Keratinocyte (primary cell): ENCODE measurements around the gene RALGPS1. TPM values are rescaled to one million over a fixed set of nuclear protein-coding genes. Genes with fewer than 3 reads are reported as not detected.

Source experiments
- DNase-seq: peaks from one replicate; pipeline ENCODE4 v3.0.0-alpha.2; 2011; ENCODE audit warnings: low read depth, missing footprints, low spot score
- FAIRE-seq: peaks from 2 replicates; lab custom pipeline; 2011; peaks lifted over from hg19 to GRCh38; lab: Jason Lieb, UNC
- H2AFZ ChIP-seq: 2 replicates; pipeline ENCODE4 v1.6.0; 2012; ENCODE audit warnings: low read length, control low read depth, inconsistent platforms; ENCODE audit not compliant: control insufficient read depth
- H3K27ac ChIP-seq: 2 replicates; pipeline ENCODE4 v1.5.1; 2011; ENCODE audit warnings: low read length; ENCODE audit not compliant: control insufficient read depth, insufficient read depth
- H3K27me3 ChIP-seq: 3 replicates; pipeline ENCODE4 v1.6.0; 2011; ENCODE audit warnings: low read length; ENCODE audit not compliant: control insufficient read depth, insufficient read depth; ENCODE audit errors: extremely low read depth
- H3K36me3 ChIP-seq, 2 experiments: 2 replicates in 1 of 2; 3 replicates in 1 of 2; pipeline ENCODE4 v1.5.1; 2011; ENCODE audit warnings: low read length in 2 of 2, mild to moderate bottlenecking in 1 of 2; ENCODE audit not compliant: control insufficient read depth in 2 of 2, insufficient read depth in 2 of 2; ENCODE audit errors: extremely low read depth in 1 of 2
- H3K4me1 ChIP-seq: 3 replicates; pipeline ENCODE4 v1.5.1; 2011; ENCODE audit warnings: low read length; ENCODE audit not compliant: control insufficient read depth, insufficient read depth; ENCODE audit errors: extremely low read depth
- H3K4me2 ChIP-seq: 3 replicates; pipeline ENCODE4 v1.6.0; 2011; ENCODE audit warnings: low read depth, low read length; ENCODE audit not compliant: control insufficient read depth, insufficient read depth; ENCODE audit errors: extremely low read depth
- H3K4me3 ChIP-seq, 3 experiments: fragments of 200-600 bp in 1 of 3; sonication (generic) in 1 of 3; 2 replicates in 2 of 3; 3 replicates in 1 of 3; pipeline ENCODE4 v1.5.1; 2011 to 2016; ENCODE audit warnings: low read length in 3 of 3, mild to moderate bottlenecking in 3 of 3, control low read depth in 2 of 3, inconsistent platforms in 1 of 3, low read depth in 1 of 3, mixed read lengths in 1 of 3, mixed run types in 1 of 3, moderate library complexity in 1 of 3; ENCODE audit not compliant: control insufficient read depth in 2 of 3, insufficient read depth in 2 of 3; ENCODE audit errors: extremely low read depth in 1 of 3
- H3K79me2 ChIP-seq: 2 replicates; pipeline ENCODE4 v1.6.0; 2012; ENCODE audit warnings: low read length; ENCODE audit not compliant: control insufficient read depth, insufficient read depth
- H3K9ac ChIP-seq: 3 replicates; pipeline ENCODE4 v1.6.0; 2011; ENCODE audit warnings: low read length; ENCODE audit not compliant: control insufficient read depth, insufficient read depth; ENCODE audit errors: extremely low read depth
- H3K9me1 ChIP-seq: 3 replicates; pipeline ENCODE4 v1.6.0; 2011; ENCODE audit warnings: low read length; ENCODE audit not compliant: control insufficient read depth, insufficient read depth; ENCODE audit errors: extremely low read depth
- H3K9me3 ChIP-seq: 2 replicates; pipeline ENCODE4 v1.5.1; 2012; ENCODE audit warnings: low read depth, low read length; ENCODE audit not compliant: control insufficient read depth
- H4K20me1 ChIP-seq: 3 replicates; pipeline ENCODE4 v1.6.0; 2011; ENCODE audit warnings: low read length; ENCODE audit not compliant: control insufficient read depth, insufficient read depth; ENCODE audit errors: extremely low read depth
- CTCF ChIP-seq, 3 experiments: IDR thresholded peaks in 1 of 3; conservative IDR thresholded peaks in 1 of 3; optimal IDR thresholded peaks in 1 of 3; 2 replicates in 2 of 3; 3 replicates in 1 of 3; pipeline versions ENCODE3 to v1.5.1; 2011; ENCODE audit warnings: low read length in 3 of 3, mild to moderate bottlenecking in 3 of 3, moderate library complexity in 2 of 3, control low read depth in 1 of 3, inconsistent platforms in 1 of 3; ENCODE audit not compliant: insufficient read depth in 2 of 3; ENCODE audit errors: extremely low read depth in 1 of 3
- EZH2 ChIP-seq: IDR thresholded peaks from one replicate; pipeline ENCODE4 v1.6.1; 2012; ENCODE audit warnings: inconsistent platforms, mild to moderate bottlenecking, low read length, moderate library complexity
- dilution Hi-C: fragments of 300-500 bp; cut with MboI; formaldehyde crosslinking; loops from one replicate; pipeline ENCODE4 v1.7.0; 2020; ENCODE audit warnings: low sequenced_read_pairs; ENCODE audit not compliant: extremely low pct_ligation_motif_present
- polyA plus RNA-seq, 5 experiments: library from polyadenylated mRNA; depleted of rRNA in 3 of 5; stranded (reverse) in 3 of 5; stranded (forward) in 1 of 5; unstranded in 1 of 5; fragments of >200 nt; gene quantifications; 1 replicate in 1 of 5; 2 replicates in 3 of 5; 3 replicates in 1 of 5; pipeline versions ENCODE4 v1.2.1 to v1.2.3, GENCODE V29; 2011 to 2012; ENCODE audit warnings: missing spikeins in 2 of 5, low read depth in 1 of 5, low replicate concordance in 1 of 5

RALGPS1 gene
- polyA plus RNA-seq, 1 donor (not counting 4 experiments of a cell fraction or from before 2014, with no cell fraction given): 0.56 TPM

GRCh38 chr9:127173063-127173462 is 258.5 kb downstream of the RALGPS1 start:
- H3K4me3 ChIP-seq: no peak overlapping the region
- no peaks in the 10 kb centered on the region for H4K20me1 ChIP-seq
- no peaks in the 10 kb centered on the region for H3K36me3 ChIP-seq
- no peak overlapping the region for H2AFZ ChIP-seq
- no peaks in the 10 kb centered on the region for H3K9me1 ChIP-seq
- peaks cover 3% of the 10 kb centered on the region for H3K27me3 ChIP-seq
- H3K9ac ChIP-seq: no peak overlapping the region
- no peak for FAIRE-seq
- no peak for DNase-seq
- TF ChIP-seq CTCF (optimal IDR thresholded peaks at IDR 0.05 in 1 of 3, IDR thresholded peaks at IDR 0.05 in 1 of 3, conservative IDR thresholded peaks at IDR 0.05 in 1 of 3; ENCODE audit: extremely low read depth in 1 of 3, insufficient read depth in 2 of 3, low read length in 3 of 3) (no peak), EZH2 (no peak)
- no peaks in the 10 kb centered on the region for H3K9me3 ChIP-seq
- no peak overlapping the region for H3K4me2 ChIP-seq
- H3K4me1 ChIP-seq: no peaks in the 10 kb centered on the region
- H3K79me2 ChIP-seq: no peaks in the 10 kb centered on the region
- dilution Hi-C loops: no loop called here
- no peak overlapping the region for H3K27ac ChIP-seq

GRCh38 chr9:127174386-127175318 is 260.1 kb downstream of the RALGPS1 start:
- Histone ChIP-seq H2AFZ (no peak overlapping the region), H3K27ac (no peak overlapping the region), H3K9me1 (no peaks in the 10 kb centered on the region), H3K79me2 (no peaks in the 10 kb centered on the region), H3K4me1 (no peaks in the 10 kb centered on the region), H3K27me3 (peaks cover 3% of the 10 kb centered on the region), H3K9me3 (no peaks in the 10 kb centered on the region), H4K20me1 (no peaks in the 10 kb centered on the region), H3K4me3 (no peak overlapping the region), H3K36me3 (no peaks in the 10 kb centered on the region), H3K9ac (no peak overlapping the region), H3K4me2 (no peak overlapping the region)
- dilution Hi-C loops: no loop called here
- FAIRE-seq (no peak), DNase-seq (no peak)
- TF ChIP-seq CTCF (optimal IDR thresholded peaks at IDR 0.05 in 1 of 3, IDR thresholded peaks at IDR 0.05 in 1 of 3, conservative IDR thresholded peaks at IDR 0.05 in 1 of 3; ENCODE audit: extremely low read depth in 1 of 3, insufficient read depth in 2 of 3, low read length in 3 of 3): no peak
- no peak for TF ChIP-seq EZH2
